HUES64 (cell line): ENCODE measurements around the gene MICAL1.
A peak's percentile ranks its signal among the peaks of the same experiment; 100 is the strongest.

Source experiments
- H3K27ac ChIP-seq: 2 replicates; pipeline ENCODE4 v1.7.0; 2013; ENCODE audit warnings: low read depth, low read length, inconsistent platforms
- H3K27me3 ChIP-seq: 2 replicates; pipeline ENCODE4 v1.6.1; 2013; ENCODE audit warnings: mild to moderate bottlenecking, low read length; ENCODE audit not compliant: insufficient read depth
- H3K36me3 ChIP-seq: 2 replicates; pipeline ENCODE4 v1.6.1; 2013; ENCODE audit warnings: mild to moderate bottlenecking, low read length; ENCODE audit not compliant: insufficient read depth
- H3K4me1 ChIP-seq: 2 replicates; pipeline ENCODE4 v1.6.1; 2013; ENCODE audit warnings: mild to moderate bottlenecking, low read length, moderate library complexity; ENCODE audit not compliant: insufficient read depth
- H3K4me3 ChIP-seq: 2 replicates; pipeline ENCODE4 v1.5.1; 2013; ENCODE audit warnings: mild to moderate bottlenecking, low read length, moderate library complexity
- H3K9ac ChIP-seq: 2 replicates; pipeline ENCODE4 v1.6.1; 2013; ENCODE audit warnings: mild to moderate bottlenecking, low read depth, low read length
- H3K9me3 ChIP-seq: 2 replicates; pipeline ENCODE4 v1.6.1; 2013; ENCODE audit warnings: low read depth, low read length; ENCODE audit not compliant: insufficient read depth
- WGBS: fragments of 150-250, 120-280 bp; methylation state at CpG from one replicate; pipeline ENCODE4 v1.1.7; 2013; ENCODE audit warnings: missing lambda C conversion rate; 5-methylcytosine and 5-hydroxymethylcytosine counted together

The MICAL1 gene

DNA sequence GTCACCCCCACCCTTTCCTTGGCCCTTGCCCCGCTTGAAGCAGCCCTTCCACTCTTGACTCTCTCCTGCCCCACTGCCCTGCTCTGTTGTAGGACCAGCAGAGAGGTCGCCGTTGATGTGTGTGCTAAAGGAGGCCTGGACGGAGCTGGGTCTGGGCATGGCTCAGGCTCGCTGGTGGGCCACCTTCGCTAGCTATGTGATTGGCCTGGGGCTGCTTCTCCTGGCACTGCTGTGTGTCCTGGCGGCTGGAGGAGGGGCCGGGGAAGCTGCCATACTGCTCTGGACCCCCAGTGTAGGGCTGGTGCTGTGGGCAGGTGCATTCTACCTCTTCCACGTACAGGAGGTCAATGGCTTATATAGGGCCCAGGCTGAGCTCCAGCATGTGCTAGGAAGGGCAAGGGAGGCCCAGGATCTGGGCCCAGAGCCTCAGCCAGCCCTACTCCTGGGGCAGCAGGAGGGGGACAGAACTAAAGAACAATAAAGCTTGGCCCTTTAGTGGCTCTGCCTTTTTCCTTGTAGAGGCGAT is 12.1 kb downstream of the MICAL1 start:
- Histone ChIP-seq H3K4me3 (no peak overlapping the region), H3K4me1 (peaks cover 9% of the 10 kb centered on the region; the same call in 1 of the 2 replicates), H3K36me3 (peaks cover 53% of the 10 kb centered on the region), H3K9ac (no peak overlapping the region), H3K27me3 (peaks cover 13% of the 10 kb centered on the region; the same call in 1 of the 2 replicates), H3K9me3 (no peaks in the 10 kb centered on the region), H3K27ac (no peak overlapping the region)
- 90% methylated on average over 10 of the region's 10 CpGs for WGBS

DNA sequence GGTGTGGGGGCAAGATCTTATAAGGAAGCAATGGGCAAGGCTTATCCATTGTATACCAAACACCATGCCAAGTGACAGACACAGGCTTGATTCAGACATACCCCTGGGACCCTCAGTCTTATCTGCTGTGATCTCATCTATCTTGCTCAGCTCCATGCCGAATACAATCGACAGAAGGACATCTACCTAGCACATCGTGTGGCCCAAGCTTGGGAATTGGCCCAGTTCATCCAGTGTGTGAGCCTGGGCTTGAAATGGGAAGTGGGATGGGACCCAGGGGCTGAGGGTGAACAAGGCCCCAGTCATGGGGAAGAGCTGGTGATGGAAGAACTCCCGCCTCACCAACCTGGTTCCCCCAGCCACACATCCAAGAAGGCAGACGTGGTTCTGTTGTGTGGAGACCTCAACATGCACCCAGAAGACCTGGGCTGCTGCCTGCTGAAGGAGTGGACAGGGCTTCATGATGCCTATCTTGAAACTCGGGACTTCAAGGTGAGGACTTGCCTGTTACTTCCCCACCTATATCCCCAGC is 13.1 kb downstream of the MICAL1 start:
- H3K27me3 ChIP-seq, result peaks cover 13% of the 10 kb centered on the region; the same call in 1 of the 2 replicates
- H3K36me3 ChIP-seq, result peaks cover 50% of the 10 kb centered on the region
- H3K9me3 ChIP-seq, result no peaks in the 10 kb centered on the region
- WGBS, result 93% methylated on average over 6 of the region's 6 CpGs
- no peak overlapping the region for H3K27ac ChIP-seq
- H3K4me1 ChIP-seq, result peaks cover 9% of the 10 kb centered on the region; the same call in 1 of the 2 replicates
- no peak overlapping the region for H3K9ac ChIP-seq
- no peak overlapping the region for H3K4me3 ChIP-seq

DNA sequence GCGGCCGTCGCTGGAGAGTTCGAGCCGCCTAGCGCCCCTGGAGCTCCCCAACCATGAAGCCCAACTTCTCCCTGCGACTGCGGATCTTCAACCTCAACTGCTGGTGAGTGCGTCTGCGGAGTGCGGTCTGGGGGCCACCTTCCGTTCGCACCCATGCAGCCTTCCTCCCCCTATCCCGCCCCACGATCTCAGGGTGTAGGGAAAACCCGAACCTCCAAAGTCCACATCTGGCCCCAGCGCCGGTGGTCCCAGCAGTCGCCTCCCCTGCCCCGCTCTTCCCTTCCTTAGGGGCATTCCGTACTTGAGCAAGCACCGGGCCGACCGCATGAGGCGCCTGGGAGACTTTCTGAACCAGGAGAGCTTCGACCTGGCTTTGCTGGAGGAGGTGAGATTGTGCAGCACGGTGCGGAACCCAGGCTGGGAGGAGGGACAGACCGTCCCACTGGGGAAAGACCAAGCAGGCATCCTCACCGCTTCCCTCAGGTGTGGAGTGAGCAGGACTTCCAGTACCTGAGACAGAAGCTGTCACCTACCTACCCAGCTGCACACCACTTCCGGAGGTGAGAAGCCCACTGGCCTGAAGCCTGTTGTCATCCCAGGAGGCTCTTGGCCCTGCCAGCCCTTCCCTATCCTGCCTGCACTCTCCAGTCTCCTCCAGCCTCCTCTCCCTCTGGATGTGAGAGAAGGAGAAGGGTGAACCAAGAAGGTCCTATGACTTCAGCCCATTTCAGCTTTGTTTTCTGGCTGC is 14.3 kb downstream of the MICAL1 start:
- WGBS, result 2% methylated on average over 31 of the region's 31 CpGs
- Histone ChIP-seq H3K27me3 (peaks cover 13% of the 10 kb centered on the region; the same call in 1 of the 2 replicates), H3K9ac (peak overlapping the region; percentile 76), H3K27ac (peak overlapping the region; percentile 71), H3K36me3 (peaks cover 42% of the 10 kb centered on the region), H3K4me1 (peaks cover 9% of the 10 kb centered on the region; the same call in 1 of the 2 replicates), H3K9me3 (no peaks in the 10 kb centered on the region), H3K4me3 (peak overlapping the region; percentile 81)

DNA sequence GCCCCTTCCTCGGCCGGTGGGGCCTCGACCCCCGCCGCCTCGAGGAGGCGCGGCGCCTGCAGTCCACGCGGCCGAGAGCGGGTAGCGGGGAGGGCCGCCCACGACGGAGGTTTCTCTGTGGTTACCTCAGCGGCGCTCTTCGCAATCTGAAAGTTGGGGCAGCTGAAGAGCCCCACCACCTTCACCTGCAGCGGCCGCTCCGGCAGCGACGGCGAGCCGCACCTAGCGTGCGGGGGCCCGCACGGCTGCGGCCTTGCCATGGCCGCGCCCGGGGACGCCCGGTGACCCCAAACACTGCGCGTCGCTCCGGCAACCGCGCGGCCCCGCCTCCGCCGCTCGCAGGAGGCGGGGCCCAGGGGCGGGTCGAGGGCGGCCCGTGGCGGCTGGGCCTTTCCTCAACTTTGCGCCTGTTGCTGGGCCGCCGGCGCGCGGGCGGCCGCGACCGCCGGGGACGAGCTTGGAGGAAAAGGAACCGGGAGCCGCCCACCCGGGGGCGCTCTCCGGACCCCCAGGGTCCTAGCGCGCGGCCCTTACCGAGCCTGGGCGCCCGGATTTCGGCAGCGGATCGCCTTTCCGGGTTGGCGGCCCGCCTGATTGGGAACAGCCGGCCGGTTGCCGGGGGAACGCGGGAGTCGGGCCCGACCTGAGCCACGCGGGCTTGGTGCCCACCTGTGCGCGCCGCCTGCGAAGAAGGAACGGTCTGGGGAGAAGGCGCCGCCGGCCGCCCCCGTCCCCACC is 15.1 kb downstream of the MICAL1 start, which contains the start of the genes PPIL6 and SMPD2:
Gene PPIL6, minus strand, starts transcription at position 298 of the 738 bp plus-strand sequence. Its CDS starts 38 bp downstream, at position 260.
Gene SMPD2, plus strand, starts transcription at position 394 of the 738 bp plus-strand sequence. CDS start 398 bp downstream, outside the sequence.
- peaks cover 13% of the 10 kb centered on the region; the same call in 1 of the 2 replicates for H3K27me3 ChIP-seq
- WGBS, result under 1% methylated on average over 102 of the region's 102 CpGs
- H3K4me3 ChIP-seq, result peak within 1 kb of the TSS; percentile 81
- H3K4me1 ChIP-seq, result peaks cover 9% of the 10 kb centered on the region; the same call in 1 of the 2 replicates
- H3K9ac ChIP-seq, result peak within 1 kb of the TSS; percentile 76
- no peaks in the 10 kb centered on the region for H3K9me3 ChIP-seq
- peak within 1 kb of the TSS; percentile 71 for H3K27ac ChIP-seq
- H3K36me3 ChIP-seq, result peaks cover 34% of the 10 kb centered on the region

DNA sequence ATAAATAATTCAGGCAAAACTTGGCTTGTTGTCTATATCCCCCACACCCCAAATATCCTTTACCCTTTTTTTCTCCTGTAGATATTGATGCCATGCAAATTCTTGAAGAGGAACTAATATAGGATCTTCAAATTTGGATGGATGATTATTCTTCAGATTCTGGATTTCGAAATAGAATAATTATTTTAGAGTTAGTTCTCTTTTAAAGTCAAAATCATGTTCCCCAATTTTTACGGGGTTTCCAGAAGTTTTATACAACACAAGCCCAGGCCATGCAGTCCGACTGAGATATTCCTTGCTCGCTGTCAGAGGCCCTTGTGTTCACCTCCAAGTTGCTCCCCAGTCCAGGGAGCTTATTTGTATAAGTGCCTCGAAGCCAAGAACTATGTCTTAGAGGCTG is 19.5 kb downstream of the MICAL1 start:
- Histone ChIP-seq H3K27me3 (peaks cover 13% of the 10 kb centered on the region; the same call in 1 of the 2 replicates), H3K9me3 (no peaks in the 10 kb centered on the region), H3K4me1 (peaks cover 4% of the 10 kb centered on the region; the same call in 1 of the 2 replicates), H3K4me3 (no peak overlapping the region), H3K36me3 (no peaks in the 10 kb centered on the region), H3K9ac (no peak overlapping the region), H3K27ac (no peak overlapping the region)
- WGBS, result 93% methylated on average over 5 of the region's 5 CpGs

DNA sequence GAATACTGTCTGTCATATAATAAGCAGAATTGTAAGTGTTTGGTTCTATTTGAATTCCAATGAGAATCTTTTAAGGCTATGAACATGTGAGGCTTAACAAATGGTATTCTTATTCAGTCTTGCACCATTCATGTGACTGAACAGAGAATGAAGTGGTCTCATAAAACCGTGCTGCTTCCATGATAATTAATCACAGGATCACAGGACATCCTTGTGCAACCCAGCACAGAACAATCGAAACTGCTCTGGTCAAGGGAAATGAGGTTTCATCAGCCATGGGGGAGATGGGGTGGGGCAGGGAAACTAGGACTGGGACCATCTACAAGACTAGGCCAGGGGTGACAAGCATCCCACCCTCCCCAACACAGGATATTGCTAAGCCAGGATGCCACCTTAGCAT is 21.1 kb downstream of the MICAL1 start:
- H3K4me1 ChIP-seq, result 0 out of 2 replicates have a peak, but pooled peaks cover under 1% of the 10 kb centered on the region
- WGBS, result 95% methylated on average over 2 of the region's 2 CpGs
- peaks cover 6% of the 10 kb centered on the region; the same call in 1 of the 2 replicates for H3K27me3 ChIP-seq
- no peak overlapping the region for H3K9ac ChIP-seq
- H3K9me3 ChIP-seq, result no peaks in the 10 kb centered on the region
- no peaks in the 10 kb centered on the region for H3K36me3 ChIP-seq
- no peak overlapping the region for H3K27ac ChIP-seq
- H3K4me3 ChIP-seq, result no peak overlapping the region

DNA sequence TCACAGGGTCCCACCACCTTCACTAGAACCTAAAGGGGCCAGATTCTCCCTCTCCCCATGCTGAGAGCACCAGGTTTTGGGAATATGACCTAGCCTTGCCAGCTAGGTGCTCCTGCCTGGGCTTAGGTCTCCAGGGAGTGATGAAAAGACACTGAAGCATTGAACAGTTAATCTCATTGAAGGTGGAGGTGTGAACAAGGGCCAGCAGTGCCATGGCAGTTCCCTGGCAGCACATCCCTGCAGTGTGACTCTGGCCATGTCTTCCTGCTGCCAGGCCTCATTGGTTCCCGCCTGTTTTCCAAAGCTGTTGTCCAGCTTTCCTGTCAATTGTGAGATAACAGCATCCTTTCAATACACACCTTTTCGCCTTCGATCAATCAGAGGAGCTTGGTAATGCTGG is 26.1 kb downstream of the MICAL1 start:
- Histone ChIP-seq H3K27ac (no peak overlapping the region), H3K36me3 (no peaks in the 10 kb centered on the region), H3K9ac (no peak overlapping the region), H3K9me3 (no peaks in the 10 kb centered on the region), H3K27me3 (no peaks in the 10 kb centered on the region), H3K4me1 (no peaks in the 10 kb centered on the region), H3K4me3 (no peak overlapping the region)
- WGBS, result 92% methylated on average over 3 of the region's 3 CpGs

DNA sequence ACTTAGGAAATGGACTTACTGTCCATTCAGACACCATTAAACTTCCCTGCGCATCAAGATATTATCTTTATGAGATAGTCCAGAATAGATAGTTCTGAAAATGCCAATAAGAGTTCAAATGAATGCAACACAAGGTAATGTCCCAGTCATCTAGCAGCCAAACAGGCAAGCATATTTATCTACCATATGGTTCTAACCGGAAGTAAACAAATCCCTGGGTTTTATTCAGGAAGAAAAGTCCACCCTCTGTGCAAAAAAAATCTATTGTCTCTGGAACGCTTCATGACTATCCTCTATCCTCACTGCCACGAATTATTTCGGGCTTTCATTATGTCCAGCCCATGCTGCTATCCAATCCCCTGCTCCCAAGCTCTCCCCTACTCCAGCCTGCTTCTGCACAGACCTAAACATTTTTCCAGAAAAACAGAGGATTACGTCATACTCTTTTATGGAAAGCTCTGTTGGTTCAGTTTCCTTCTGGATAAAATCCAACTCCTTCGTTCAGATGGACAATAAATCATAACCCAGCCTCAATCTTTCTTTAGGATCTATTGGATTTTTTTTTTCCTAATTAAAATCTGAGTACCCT is 26.6 kb downstream of the MICAL1 start:
- no peak overlapping the region for H3K4me3 ChIP-seq
- WGBS, result 91% methylated on average over 6 of the region's 7 CpGs
- no peaks in the 10 kb centered on the region for H3K27me3 ChIP-seq
- H3K9me3 ChIP-seq, result no peaks in the 10 kb centered on the region
- no peaks in the 10 kb centered on the region for H3K4me1 ChIP-seq
- H3K27ac ChIP-seq, result no peak overlapping the region
- no peak overlapping the region for H3K9ac ChIP-seq
- H3K36me3 ChIP-seq, result no peaks in the 10 kb centered on the region

DNA sequence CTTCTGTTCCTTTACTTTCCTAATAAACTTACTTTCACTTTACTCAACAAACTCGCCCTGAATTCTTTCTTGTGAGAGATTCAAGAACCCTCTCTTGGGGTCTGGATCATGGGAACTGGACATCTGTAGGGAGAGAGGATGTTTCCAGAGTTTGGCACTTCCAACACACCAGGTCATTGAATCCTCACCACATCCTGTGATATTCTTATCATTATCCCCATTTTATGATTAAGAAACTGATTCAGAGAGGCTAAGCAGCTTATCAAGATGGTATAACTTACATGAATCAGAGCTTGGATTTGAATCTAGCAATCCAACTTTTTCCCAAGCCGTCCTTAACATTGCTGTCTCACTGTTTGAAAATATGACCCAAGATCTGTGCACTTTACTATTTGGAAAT is 30.6 kb downstream of the MICAL1 start:
- WGBS, result 100% methylated on average over 2 of the region's 2 CpGs
- Histone ChIP-seq H3K9me3 (no peaks in the 10 kb centered on the region), H3K36me3 (no peaks in the 10 kb centered on the region), H3K9ac (no peak overlapping the region), H3K27ac (no peak overlapping the region), H3K4me1 (no peaks in the 10 kb centered on the region), H3K27me3 (no peaks in the 10 kb centered on the region), H3K4me3 (no peak overlapping the region)

DNA sequence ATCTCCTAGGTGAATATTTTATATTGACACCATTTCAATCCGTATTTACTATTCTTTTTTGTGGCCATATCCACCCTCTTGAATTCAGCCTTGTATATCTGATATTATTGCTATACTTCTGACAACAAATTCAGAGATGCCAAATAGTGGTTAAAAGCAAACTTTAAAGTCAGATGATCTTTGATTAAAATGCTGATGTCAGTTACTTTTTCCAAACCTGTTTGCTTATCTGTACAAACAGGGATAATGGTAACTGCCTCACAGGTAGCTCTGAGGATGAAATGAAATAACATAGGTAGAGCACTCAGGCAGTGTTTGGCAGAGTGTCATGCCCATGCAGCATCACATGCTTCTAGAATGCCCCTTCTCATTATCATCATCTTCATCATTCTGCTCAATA is 34.4 kb downstream of the MICAL1 start:
- 89% methylated on average over 1 of the region's 1 CpG for WGBS
- H3K4me3 ChIP-seq, result no peak overlapping the region
- H3K4me1 ChIP-seq, result no peaks in the 10 kb centered on the region
- no peaks in the 10 kb centered on the region for H3K27me3 ChIP-seq
- no peak overlapping the region for H3K27ac ChIP-seq
- H3K9ac ChIP-seq, result no peak overlapping the region
- no peaks in the 10 kb centered on the region for H3K9me3 ChIP-seq
- no peaks in the 10 kb centered on the region for H3K36me3 ChIP-seq
